T-helper 9 cell (primary cell): Measurements from ENCODE around the gene ZBTB6.
A peak's percentile ranks its signal among the peaks of the same experiment; 100 is the strongest.

Source experiments
- DNase-seq: peaks from one replicate; pipeline ENCODE4 v3.0.0-alpha.2; 2020
- total RNA-seq, 2 donors: gene quantifications; one replicate each; lab custom pipeline; 2026; lab: John Stamatoyannopoulos, UW

ZBTB6 gene, protein sequence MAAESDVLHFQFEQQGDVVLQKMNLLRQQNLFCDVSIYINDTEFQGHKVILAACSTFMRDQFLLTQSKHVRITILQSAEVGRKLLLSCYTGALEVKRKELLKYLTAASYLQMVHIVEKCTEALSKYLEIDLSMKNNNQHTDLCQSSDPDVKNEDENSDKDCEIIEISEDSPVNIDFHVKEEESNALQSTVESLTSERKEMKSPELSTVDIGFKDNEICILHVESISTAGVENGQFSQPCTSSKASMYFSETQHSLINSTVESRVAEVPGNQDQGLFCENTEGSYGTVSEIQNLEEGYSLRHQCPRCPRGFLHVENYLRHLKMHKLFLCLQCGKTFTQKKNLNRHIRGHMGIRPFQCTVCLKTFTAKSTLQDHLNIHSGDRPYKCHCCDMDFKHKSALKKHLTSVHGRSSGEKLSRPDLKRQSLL
- total RNA-seq: 11.6 to 49.9 reads per million in 2 donors

DNA sequence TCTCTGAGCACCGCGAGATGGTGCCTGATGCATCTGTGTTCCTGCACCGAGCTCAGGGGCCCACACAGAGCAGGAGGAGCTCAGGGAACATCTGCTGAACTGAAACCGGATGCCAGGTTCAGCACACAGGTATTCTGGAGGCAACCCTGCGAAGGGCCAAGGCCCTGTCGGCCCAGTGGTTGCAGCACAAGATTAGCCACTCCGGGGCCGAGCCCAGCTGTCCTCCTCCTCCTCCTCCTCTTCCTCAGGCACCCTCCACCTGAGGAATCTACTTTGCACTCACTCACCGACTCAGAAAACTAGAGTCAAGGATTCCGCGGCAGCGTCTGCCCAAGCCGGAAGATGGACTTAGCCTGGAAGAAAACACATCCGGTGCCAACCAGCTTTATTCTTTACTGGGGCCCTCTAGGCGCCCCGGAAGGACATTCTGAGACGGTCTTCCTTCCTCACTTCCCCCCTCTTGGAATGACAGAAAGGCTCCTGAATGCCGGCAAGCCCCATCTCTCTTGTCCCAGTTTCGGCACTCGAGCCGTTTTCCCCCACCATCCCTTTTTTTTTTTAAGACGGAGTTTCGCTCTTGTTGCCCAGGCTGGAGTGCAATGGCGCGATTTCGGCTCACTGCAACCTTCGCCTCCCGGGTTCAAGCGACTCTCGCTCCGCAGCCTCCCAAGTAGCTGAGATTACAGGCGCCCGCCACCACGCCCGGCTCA lies at the start of gene ZBTB6:
TSS of gene ZBTB6 (minus strand) at position 360 of the 710 bp plus-strand sequence. CDS start 1,251 bp downstream, outside the sequence.
- peak; percentile 58 for DNase-seq

DNA sequence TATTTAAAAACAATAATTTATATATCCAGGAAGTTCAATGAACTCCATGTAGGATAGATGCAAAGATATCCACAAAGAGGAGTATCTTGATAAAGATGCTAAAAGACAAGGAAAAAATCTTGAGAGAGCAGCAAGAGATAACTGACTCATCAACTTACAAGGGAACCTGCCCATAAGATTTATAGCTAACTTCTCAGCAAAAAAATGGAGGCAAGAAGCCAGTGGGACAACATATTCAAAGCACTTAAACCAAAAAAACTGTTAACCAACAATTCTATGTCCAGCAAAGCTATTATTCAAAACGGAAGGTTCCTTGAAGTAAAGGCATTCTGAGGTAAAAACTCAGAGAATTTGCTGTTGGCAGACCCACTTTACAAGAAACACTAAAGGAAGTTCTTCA lies 48.0 kb upstream of the ZBTB6 start:
- no peak for DNase-seq

DNA sequence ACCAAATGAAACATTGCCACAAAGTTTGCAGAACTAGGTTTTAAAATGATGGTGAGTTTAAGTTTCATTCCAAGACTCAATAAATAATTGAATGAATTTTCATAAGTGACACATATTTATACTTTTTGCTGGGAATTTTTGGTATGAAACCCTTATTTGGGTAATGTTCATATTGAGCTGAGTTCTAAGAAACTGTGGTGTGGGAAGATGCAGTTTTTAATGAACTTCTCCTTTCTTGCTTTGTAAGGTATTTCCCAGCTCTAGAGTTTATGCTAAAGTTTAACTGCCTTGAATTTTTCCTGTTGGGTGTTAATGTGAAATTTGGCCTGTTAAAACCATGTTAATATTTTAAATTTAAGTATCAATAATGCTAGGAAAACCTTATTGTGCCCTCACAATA lies 42.8 kb upstream of the ZBTB6 start:
- no peak for DNase-seq

DNA sequence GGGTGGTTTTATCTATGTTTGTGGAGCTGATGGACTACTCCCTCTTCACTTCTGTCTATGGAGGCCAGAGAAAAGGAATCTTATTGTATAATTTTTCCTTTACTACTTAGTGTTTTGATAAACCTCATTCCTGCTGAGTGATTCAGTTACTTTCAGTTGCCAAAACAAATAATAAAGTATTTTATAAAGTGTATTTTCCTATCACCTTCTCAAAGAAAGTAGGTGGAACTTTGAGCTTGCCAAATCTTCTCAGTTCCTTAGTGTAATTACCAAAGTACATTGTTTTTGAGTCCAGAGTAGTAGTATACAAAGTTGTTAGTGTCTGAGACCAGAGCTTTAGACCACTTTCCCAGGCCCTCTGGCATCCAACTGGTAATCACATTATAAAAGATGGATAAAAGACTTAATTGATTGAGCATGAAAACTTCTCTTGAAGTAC lies 41.1 kb upstream of the ZBTB6 start:
- DNase-seq: no peak

DNA sequence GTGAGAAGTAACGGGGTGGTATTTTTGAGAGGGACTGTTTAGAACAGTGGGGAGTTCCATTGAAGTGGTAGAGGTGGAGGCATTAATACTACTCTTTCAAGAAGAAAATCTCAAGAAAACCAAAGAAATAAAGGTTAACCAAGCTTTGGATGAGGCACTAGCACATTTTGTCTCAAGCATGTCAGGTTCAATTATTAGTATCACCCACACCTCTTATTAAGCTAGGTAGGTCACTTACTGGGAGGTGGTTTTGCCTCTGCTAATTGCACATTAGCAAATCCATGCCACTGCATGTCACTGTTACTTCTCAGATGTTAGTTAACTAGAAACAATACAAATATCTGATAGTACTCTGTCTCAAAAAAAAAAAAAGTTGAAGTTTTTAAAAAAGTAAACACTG lies 37.9 kb upstream of the ZBTB6 start:
- DNase-seq: no peak

DNA sequence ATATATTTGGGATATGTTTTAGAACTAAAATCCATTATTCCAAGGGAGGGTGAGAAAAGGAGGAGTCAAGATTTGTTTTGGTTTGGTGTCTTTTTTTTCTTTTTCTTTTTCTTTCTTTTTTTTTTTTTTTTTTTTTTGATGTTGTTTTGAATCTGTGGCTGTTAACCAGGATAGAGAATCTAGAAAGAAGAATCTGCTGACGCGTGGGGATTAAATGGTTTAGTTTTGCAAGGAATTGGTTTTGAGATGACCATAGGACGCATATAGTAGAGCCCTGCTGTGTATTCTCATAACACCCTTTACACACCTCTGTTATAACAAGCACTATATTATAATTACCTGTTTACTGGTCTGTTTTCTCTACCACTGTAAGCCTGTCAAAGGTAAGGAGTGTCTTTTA lies 37.1 kb upstream of the ZBTB6 start:
- DNase-seq: no peak

DNA sequence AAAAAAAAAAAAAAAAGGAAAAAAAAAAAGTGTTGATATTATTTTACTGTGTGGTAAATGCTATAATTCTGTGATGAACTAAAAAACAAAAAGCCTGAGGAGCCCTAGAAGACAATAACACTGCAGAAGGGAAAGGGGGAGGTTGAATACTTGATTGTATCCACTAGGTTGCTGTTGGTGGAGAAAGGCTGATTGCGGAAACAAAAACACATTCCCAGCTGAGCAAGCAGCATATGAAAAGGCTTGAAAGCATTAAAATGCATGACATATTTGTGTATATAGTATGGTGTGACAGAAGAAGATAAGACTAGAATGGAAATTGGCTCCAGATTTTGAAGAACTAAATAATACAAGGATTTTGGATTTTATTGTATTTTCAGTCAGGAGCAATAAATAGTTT lies 36.6 kb upstream of the ZBTB6 start:
- no peak for DNase-seq

DNA sequence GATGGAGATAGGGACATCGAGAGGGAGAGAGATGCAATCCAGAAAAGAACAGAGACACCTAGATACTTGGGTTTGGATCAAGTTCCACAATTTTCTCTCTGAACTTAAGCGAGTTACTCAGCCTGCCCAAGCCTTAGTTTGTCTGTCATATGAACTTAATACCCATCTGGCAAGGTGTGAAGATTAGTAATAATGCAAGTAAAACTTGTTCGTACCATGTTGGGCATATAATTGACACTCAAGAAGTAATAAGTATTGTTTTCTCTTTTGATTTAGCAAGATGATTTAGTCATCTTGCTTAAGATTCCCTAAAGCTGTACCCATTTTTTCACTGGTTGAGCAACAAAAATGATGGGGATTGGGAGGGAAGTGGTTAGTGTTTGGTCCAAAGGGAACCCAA lies 35.2 kb upstream of the ZBTB6 start:
- no peak for DNase-seq

DNA sequence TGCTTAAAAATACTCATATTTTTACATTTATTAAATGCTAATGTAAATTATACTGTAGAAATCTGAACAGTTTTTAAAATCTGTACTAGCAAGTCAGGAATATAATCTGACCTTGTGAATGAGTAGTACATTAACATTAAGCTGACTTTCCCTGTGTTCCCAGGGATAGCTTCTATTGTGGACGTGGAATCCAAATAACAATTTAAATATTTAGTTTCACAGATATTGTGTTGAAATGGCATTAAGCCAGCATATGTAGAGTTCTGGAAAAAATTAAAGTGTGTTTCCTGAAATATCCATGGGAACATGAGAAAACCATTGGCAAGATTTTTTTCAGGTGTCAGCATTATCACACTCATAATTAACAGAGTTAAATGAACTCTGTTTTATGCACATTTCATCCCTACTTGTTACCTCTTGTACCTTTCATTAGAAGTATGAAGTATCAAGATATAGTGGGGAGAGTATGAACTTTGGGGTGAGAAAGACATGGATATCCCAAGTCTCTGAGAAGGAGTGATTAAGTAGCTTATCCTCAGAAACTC lies 33.4 kb upstream of the ZBTB6 start:
- DNase-seq: no peak

DNA sequence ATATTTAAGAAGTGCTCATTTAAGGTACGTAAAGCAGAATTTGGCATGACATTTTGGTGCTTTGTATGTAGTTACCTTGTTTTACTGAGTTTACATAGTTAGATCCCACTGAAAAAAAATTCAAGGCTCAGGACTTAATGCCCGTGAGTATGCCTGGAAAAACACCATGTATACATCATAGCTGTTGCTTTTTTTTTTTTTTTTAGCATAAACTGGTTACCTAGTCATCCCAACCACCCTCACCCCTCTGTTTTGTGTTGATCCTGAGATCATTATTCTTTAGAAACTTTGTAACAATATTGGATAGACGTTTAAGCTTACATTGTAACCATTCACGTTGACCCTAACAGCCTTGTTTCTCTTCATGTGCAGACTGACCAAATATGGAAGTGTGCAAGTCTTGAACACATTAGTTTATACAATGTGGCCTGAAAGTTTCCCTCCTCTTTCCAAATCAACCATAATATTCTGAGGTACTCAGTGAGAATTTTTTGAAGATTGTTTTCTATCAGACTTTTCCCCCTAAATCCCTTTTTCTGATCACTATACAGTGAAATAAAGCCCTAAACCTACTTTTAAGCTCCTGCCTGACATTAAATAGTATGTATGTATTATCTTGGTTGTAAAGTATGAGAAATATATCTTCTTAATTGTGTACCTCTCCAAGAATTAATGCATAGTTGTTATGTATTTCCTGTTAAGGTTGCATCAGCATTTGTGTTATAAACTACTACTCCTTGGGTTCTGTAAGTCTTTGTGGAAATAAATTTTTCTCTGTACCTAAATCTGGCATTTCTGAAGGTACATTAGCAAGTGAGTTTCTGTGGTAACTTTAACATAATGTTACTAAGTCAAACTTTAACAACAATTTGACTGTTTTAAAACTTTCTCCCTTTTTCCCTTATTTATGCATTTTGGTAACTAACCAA lies 32.1 kb upstream of the ZBTB6 start:
- DNase-seq: no peak

DNA sequence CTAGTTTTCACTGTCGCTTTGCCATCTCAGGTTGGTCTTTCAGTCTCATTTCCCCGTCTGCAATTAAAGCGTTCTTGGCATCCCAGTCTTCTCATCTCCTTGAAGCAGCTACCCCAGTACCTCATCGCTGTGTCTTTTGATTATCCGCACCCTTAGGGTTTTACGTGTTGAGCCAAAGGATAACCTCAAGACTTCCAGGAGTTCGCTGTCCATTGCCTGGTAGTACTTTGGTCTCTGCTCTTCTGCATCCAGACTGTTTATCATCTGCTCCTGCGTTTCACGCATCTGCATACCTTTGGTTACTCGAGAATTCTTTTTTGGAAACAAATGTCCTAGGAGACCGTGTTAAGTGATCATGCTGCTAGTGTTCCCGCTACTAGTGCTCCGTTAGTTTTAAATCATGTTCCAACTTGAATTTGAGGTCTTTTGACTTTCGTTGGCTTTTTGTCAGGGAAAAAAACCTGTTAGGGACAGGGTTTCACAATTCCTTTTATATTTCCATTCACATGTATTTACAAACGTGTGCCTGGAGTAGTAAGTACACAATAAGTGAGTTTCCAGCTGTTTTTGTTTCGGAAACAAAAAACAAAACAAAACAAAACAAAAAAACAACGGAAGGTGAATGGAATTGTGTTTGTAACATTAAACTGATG lies 28.6 kb upstream of the ZBTB6 start:
- no peak for DNase-seq

DNA sequence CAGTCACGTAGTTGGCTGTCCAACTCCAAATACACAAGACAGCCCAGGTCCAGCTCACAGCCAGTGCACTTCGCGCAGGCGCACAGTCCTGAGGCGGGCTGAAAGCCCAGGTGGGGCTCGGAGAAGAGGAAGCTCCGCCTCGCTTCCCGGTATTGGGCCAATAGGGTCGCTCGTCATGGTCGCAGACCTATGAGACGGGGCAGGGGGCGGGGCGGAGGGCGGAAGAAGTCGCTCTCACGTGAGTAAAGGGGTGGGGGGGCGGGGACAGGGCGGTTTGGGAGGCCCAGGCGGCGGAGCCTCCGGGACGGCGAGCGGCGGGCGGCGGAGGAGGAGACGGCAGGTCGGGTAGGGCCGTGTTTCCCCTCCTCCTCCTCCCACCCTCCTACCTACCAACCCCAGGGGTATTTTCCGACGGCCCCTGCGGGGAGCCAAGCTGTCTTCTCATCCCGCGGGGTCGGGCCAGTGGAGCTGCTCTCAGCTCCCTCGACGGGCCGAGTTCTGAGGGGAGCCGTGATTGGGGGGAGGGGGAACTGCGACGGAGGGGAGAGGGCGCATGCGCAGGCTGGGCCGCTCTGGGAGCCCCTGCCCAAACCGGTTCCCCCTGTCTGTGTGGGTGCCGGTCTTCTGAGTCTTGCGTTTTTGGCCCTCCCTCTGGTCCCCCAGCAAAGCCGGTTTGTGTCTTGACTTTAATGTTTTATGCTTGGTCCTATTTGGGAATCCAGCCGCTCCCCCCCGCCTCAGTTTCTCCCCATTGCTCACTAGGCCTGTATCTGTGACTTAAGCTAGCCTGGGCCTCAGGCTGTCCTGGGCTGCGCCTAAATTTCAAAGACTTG lies 27.8 kb upstream of the ZBTB6 start, which contains the start of gene RABGAP1:
TSS of gene RABGAP1 (plus strand) at position 272 of the 833 bp plus-strand sequence. CDS start 16,040 bp downstream, outside the sequence.
- peak; percentile 98 for DNase-seq

DNA sequence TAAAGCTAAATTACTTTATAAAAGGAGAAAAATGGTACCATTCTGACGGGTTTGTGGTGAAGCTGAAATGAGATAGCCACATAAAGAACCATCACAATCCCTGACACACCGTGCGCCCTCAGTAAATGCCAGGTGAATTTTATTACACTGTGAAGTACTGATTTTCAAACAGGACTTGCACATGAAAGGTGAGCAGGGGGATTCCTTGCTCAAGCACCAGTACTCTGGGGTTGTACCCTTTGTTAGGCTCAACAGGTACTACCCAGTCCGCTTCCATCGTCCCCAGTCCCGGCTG lies 27.3 kb upstream of the ZBTB6 start:
- DNase-seq: no peak

DNA sequence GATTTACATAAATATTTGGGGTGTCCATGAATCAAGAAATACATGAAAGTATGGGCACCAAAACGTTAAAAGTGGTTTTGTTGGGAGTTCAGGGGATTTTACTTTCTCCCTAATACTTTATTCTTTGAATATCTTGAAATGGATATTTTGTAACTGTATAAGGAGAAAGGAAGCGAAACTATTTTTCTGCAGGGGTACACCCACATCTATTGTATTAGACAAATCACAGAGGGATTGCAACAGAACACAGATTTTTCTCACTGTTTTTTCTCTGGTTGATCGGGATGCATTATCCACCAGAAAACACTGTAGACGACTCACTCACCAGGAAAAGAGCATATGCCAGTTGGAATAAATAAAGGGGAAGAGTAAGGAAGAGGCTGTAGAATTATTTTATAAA lies 26.5 kb upstream of the ZBTB6 start:
- DNase-seq: no peak

DNA sequence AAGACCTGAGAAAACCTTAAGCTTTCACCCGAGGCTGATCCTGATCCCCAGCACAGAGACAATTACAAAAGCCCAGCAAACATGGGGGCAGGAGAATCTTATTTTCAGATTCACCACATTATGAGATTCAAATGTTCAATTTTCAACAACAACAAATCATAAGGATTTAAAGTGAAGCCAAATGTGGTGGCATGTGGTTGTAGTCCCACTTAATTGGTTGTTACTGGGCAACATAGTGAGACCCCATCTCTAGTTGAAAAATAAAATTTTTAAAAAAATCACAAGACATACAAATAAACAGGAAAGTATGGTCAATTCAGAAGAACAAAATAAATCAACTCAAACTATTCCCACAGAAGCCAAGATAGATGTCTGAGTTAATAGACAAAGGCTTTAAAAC lies 23.8 kb upstream of the ZBTB6 start:
- DNase-seq: no peak

DNA sequence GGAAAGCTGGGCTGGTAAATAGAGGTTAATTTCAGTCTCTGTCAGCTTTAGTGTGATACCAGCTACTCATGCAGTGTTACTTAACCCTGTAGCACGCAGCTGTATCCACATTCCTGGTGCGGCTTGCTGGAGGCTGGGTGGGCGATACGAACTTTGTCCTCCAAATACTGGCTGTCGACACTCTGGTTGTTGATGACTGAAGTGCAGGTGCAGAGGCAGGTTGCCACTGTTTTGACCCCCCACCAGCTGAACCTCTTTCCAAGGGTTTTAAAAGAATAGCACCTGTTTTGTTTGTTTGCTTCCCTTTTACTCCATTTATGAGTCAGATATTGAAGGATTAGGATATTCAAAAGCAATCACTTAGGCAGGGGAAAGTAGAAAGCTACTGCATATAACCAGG lies 23.3 kb upstream of the ZBTB6 start:
- no peak for DNase-seq

DNA sequence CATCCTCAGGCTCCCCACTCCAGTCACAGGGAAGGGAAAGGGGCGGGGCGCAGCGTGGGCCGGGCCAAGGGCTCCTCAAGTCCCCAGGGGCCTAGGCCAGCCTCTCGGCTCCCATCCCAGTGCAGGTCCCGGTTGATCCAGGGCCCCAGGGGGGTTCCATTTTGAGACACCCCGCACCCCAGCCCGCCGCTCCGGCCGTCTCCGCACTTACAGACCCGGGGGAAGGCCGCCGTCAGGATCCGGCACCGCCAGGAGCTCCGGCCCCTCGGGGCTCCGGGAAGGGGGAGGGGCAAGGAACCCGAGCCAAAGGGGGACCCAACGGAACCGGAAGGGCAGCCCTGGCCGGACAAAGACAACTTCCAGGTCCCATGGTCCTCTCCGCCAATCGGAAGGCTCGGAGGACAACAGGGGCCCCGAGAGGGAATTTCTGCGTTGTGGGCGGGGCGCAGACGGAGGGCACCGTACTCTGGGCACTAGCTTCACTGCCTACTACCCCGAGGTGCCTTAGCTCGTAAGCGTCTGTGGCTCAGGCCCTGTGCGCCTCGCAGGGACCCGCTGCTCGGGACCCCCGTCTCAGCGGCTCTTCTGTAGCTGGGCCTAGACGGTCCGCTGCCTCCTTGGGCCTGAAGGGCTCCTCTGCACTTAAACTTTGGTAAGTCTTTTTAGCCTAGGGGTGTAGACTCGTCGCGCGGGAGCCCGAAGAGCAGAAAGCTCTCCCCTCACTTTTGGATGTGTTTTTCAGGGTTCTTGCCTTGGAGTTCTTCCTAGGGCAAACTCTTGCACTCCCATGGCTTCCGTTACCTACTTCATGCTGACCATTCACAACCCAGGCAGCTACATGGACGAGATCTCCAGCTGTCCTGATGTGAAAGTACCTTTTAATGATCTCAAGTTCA lies 18.4 kb upstream of the ZBTB6 start, which contains the start of gene ZBTB26:
TSS of gene ZBTB26 (minus strand) at position 287 of the 896 bp plus-strand sequence. CDS start 11,578 bp downstream, outside the sequence.
- DNase-seq: peak; percentile 82

DNA sequence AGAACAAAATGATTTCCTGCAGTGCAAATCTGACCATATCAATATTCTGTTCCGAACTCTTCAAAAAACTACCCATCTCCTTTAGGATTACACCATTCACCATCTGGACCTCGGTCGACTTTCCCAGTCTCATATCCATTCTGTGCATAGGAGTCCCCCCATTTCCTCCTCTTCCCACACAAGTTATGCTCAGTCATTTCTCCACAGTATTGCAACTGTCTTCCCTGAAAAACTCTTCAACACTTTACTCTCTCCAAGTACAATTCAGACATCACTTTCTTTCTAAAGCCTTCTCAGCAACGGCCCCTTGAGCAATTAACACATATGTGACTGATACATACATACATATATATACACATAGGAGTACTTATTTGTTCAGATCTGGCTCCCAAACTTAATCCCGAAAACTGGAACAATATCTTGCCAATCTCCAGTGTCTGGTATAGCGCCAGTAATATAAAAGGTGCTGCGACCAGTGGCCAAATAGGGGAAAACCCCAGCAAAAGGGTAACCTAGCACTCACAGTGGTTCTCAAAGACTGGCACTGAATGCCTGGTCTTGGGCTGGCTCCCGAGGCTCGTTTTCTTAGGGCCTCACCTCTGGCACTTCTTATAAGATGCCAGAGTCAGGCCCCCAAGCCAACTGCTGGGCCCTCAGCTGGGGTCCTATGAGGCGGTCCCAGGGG lies 17.6 kb upstream of the ZBTB6 start:
- no peak for DNase-seq

DNA sequence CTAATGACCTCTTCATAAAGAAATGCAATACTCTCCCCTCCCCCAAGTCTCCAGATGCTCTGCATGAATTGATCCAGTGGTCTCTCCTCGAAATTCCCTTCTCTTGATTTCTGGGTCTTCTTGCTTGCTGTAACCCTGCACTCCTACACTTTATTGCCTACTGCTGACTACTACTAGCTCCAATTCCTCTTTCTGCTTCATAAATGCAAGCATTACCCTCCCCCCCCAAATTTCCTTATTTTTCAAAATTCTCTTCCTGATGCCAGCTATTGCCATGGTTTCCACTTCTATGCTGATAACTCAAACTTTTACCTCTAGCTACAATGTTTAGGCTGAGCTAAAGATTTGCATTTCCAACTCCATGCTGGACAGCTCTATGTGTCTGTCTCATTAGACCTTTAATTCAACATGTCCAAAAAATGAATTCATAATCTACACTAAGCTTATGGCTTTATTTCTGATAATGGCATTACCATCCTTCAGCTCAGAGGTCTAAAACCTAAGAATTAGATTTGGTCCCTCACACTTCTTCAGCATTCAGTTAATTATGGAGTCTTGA lies 16.8 kb upstream of the ZBTB6 start:
- DNase-seq: no peak
